ENCODE data around the gene MAP3K13.

- TF ChIP-seq CTCF (IDR thresholded peaks at IDR 0.05) (no peak), POLR2A (IDR thresholded peaks at IDR 0.05) (no peak)
Observed at GRCh38 chr3:185393055-185393454, 30.1 kb downstream of the MAP3K13 start.

Data from esophagus squamous epithelium (tissue), 4 donors.